Peyer's patch (tissue), 4 donors: ENCODE data around the gene SLK. TPM values are rescaled to one million over a fixed set of nuclear protein-coding genes. Genes with fewer than 3 reads are reported as not detected.
A peak's percentile ranks its signal among the peaks of the same experiment; 100 is the strongest.

Experiments
- DNase-seq, 3 donors: peaks; one replicate each; pipeline ENCODE4 v3.0.0-alpha.2; 2017 to 2019
- H3K27ac ChIP-seq, 4 donors: fragments of 200-600 bp; sonication (generic); one replicate each; pipeline ENCODE4 v1.5.1; 2016 to 2019
- H3K27me3 ChIP-seq, 2 donors: fragments of 200-600 bp; sonication (generic); one replicate each; pipeline ENCODE4 v1.5.1; 2019
- H3K36me3 ChIP-seq, 3 donors: fragments of 200-600 bp; sonication (generic); one replicate each; pipeline ENCODE4 v1.5.1; 2016 to 2019
- H3K4me1 ChIP-seq, 4 donors: fragments of 200-600 bp; sonication (generic); one replicate each; pipeline ENCODE4 v1.5.1; 2016 to 2019
- H3K4me3 ChIP-seq, 4 donors: fragments of 200-600 bp; sonication (generic); 1 replicate in 3 of 4; 2 replicates in 1 of 4; pipeline ENCODE4 v1.5.1; 2016 to 2019; ENCODE audit warnings: mild to moderate bottlenecking in 1 of 4
- H3K9me3 ChIP-seq, 4 donors: fragments of 200-600 bp; sonication (generic); one replicate each; pipeline ENCODE4 v1.5.1; 2016 to 2019; ENCODE audit warnings: mild to moderate bottlenecking in 1 of 4
- POLR2A ChIP-seq, 2 donors: fragments of 450-650 bp; IDR thresholded peaks; one replicate each; pipeline ENCODE4 v1.5.1; 2017; ENCODE audit warnings: antibody characterized with exemption in 2 of 2, mild to moderate bottlenecking in 2 of 2, moderate library complexity in 2 of 2
- total RNA-seq, 4 donors: library from RNA; depleted of rRNA; stranded (reverse); fragments of >200 nt; gene quantifications; one replicate each; pipeline ENCODE4 v1.1.0, GENCODE V29; 2016
- TF ChIP-seq, protein P1 (sequence below), 6 experiments: fragments of 450-650 bp in 4 of 6; fragments of 200-600 bp in 2 of 6; sonication (generic) in 1 of 6; IDR thresholded peaks; one replicate each; pipeline ENCODE4 v1.5.1; 2017 to 2019; ENCODE audit warnings: antibody characterized with exemption in 6 of 6, mild to moderate bottlenecking in 3 of 6, moderate library complexity in 1 of 6

The SLK gene
- total RNA-seq, 4 donors from 2014 or later = 38.5 to 55.4 (median 52.6) TPM

DNA sequence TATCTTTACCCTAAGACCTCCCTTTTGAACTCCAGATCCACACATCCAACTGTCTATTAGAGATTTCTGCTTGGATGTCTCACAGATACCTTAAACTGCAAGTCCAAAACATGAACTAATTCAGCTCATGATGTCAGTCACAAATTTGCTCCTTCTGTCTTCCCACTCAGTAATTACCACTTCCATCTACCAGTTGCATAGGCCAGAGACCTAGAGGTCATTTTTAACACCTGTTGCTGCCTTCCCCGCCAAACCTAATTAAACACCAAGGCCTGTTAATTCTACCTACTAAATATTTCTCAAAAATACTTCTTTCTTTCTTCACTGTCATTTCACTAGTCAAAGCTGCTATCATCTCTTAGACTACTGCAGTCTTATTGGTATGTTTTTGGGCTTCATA is 8.2 kb downstream of the SLK start:
- TF ChIP-seq, protein P1, sequence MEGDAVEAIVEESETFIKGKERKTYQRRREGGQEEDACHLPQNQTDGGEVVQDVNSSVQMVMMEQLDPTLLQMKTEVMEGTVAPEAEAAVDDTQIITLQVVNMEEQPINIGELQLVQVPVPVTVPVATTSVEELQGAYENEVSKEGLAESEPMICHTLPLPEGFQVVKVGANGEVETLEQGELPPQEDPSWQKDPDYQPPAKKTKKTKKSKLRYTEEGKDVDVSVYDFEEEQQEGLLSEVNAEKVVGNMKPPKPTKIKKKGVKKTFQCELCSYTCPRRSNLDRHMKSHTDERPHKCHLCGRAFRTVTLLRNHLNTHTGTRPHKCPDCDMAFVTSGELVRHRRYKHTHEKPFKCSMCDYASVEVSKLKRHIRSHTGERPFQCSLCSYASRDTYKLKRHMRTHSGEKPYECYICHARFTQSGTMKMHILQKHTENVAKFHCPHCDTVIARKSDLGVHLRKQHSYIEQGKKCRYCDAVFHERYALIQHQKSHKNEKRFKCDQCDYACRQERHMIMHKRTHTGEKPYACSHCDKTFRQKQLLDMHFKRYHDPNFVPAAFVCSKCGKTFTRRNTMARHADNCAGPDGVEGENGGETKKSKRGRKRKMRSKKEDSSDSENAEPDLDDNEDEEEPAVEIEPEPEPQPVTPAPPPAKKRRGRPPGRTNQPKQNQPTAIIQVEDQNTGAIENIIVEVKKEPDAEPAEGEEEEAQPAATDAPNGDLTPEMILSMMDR (IDR thresholded peaks at IDR 0.05) = no peak
- no peak for TF ChIP-seq POLR2A (IDR thresholded peaks at IDR 0.05)
- no peak for DNase-seq
- Histone ChIP-seq H3K4me3 (no peak overlapping the region), H3K27me3 (no peaks in the 10 kb centered on the region), H3K9me3 (no peaks in the 10 kb centered on the region), H3K27ac (no peak overlapping the region), H3K36me3 (no peaks in the 10 kb centered on the region), H3K4me1 (peaks cover 0 to 17% (median 0%) of the 10 kb centered on the region in 4 donors)

DNA sequence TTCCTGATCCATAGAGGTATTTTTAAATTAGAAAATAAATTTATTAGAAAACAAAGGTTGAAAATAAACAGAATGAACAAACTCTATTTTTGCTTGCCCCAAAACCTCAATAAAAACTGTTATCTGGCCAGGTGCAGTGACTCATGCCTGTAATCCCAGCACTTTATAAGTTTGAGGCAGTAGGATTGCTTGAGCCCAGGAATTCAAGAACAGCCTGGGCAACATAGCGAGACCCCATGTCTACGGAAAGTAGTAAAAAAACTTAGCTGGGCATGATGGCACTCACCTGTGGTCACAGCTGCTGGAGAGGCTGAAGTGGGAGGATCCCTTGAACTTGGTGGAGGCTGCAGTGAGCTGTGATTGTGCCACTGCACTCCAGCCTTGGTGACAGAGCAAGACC is 10.3 kb downstream of the SLK start:
- Histone ChIP-seq H3K9me3 (no peaks in the 10 kb centered on the region), H3K27ac (no peak overlapping the region), H3K4me1 (peaks cover 0 to 2% (median under 1%) of the 10 kb centered on the region in 4 donors), H3K4me3 (no peak overlapping the region), H3K36me3 (no peaks in the 10 kb centered on the region), H3K27me3 (no peaks in the 10 kb centered on the region)
- DNase-seq = no peak
- TF ChIP-seq, protein P1 (IDR thresholded peaks at IDR 0.05) = no peak
- TF ChIP-seq POLR2A (IDR thresholded peaks at IDR 0.05) = no peak

DNA sequence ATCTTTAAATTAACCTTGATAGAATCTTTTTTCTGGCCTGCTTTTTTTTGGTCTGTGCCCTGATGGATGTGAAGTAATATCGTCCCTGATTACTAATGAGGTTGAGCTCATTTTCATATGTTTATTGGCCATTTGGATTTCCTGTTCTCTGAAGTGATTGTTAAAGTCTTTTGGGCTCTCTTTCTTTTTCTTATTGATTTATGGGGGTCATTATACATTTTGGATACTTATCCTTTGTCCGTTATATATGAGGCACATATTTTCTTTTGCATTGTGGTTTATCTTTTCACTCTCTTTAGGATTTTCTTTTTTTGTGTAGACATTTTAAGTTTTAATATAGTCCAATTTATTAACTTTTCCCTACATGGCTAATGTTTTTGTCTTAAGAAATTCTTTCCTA is 12.6 kb downstream of the SLK start:
- TF ChIP-seq, protein P1 (IDR thresholded peaks at IDR 0.05) = no peak
- no peak for TF ChIP-seq POLR2A (IDR thresholded peaks at IDR 0.05)
- peaks cover 0 to 19% (median 5%) of the 10 kb centered on the region in 4 donors for H3K4me1 ChIP-seq
- H3K9me3 ChIP-seq = no peaks in the 10 kb centered on the region
- no peaks in the 10 kb centered on the region for H3K27me3 ChIP-seq
- no peaks in the 10 kb centered on the region for H3K36me3 ChIP-seq
- no peak overlapping the region for H3K4me3 ChIP-seq
- DNase-seq = no peak
- H3K27ac ChIP-seq = no peak overlapping the region

- no peak overlapping the region for H3K27ac ChIP-seq
- no peaks in the 10 kb centered on the region for H3K9me3 ChIP-seq
- no peaks in the 10 kb centered on the region for H3K27me3 ChIP-seq
- TF ChIP-seq, protein P1 (IDR thresholded peaks at IDR 0.05) = no peak
- TF ChIP-seq POLR2A (IDR thresholded peaks at IDR 0.05) = no peak
- DNase-seq = no peak
- no peak overlapping the region for H3K4me3 ChIP-seq
- no peaks in the 10 kb centered on the region for H3K36me3 ChIP-seq
- peaks cover 0 to 19% (median 5%) of the 10 kb centered on the region in 4 donors for H3K4me1 ChIP-seq
These were observed 13.5 kb downstream of the SLK start for GRCh38 chr10:103980288-103980906.

GRCh38 chr10:103982639-103983038 is 15.7 kb downstream of the SLK start:
- DNase-seq = no peak
- H3K4me1 ChIP-seq = peaks cover 0 to 19% (median 5%) of the 10 kb centered on the region in 4 donors

More at GRCh38 chr10:103982639-103983038, 15.7 kb downstream of the SLK start:
- TF ChIP-seq, protein P1 (IDR thresholded peaks at IDR 0.05) = peak in 2 of 6 experiments; percentile 13 to 31
- no peak for TF ChIP-seq POLR2A (IDR thresholded peaks at IDR 0.05)
- Histone ChIP-seq H3K27me3 (no peaks in the 10 kb centered on the region), H3K36me3 (no peaks in the 10 kb centered on the region), H3K9me3 (no peaks in the 10 kb centered on the region), H3K27ac (no peak overlapping the region), H3K4me3 (no peak overlapping the region)
